ENCODE data around the gene FAM133A.

FAM133A gene

GRCh38 chrX:93673869-93674271 is at the start of gene FAM133A:
Gene FAM133A, plus strand, starts transcription at chrX:93674206. Its CDS starts 35,214 bp downstream, at chrX:93709420.
- Mint-ChIP-seq H3K4me1 (peaks cover 18% of the 10 kb centered on the region), H3K27me3 (peaks cover 8% of the 10 kb centered on the region), H3K27ac (peak within 1 kb of the TSS; percentile 90), H3K9me3 (no peaks in the 10 kb centered on the region), H3K36me3 (no peaks in the 10 kb centered on the region), H3K4me3 (peak within 1 kb of the TSS; percentile 86)
- CTCF ChIA-PET: no interaction called here
- no peak for DNase-seq

- Mint-ChIP-seq H3K9me3 (no peaks in the 10 kb centered on the region), H3K4me3 (no peak overlapping the region), H3K4me1 (no peaks in the 10 kb centered on the region), H3K27ac (no peak overlapping the region), H3K27me3 (no peaks in the 10 kb centered on the region), H3K36me3 (no peaks in the 10 kb centered on the region)
- DNase-seq: no peak
- CTCF ChIA-PET: no interaction called here
These were observed 36.4 kb upstream of the FAM133A start for GRCh38 chrX:93637591-93637990.

- H3K4me1 Mint-ChIP-seq: no peaks in the 10 kb centered on the region
- H3K27ac Mint-ChIP-seq: no peak overlapping the region
- CTCF ChIA-PET: no interaction called here
- no peaks in the 10 kb centered on the region for H3K9me3 Mint-ChIP-seq
- no peaks in the 10 kb centered on the region for H3K36me3 Mint-ChIP-seq
- no peak for DNase-seq
- no peaks in the 10 kb centered on the region for H3K27me3 Mint-ChIP-seq
- H3K4me3 Mint-ChIP-seq: no peak overlapping the region
These were observed 24.6 kb upstream of the FAM133A start for GRCh38 chrX:93649381-93649780.

- CTCF ChIA-PET: no interaction called here
- no peak overlapping the region for H3K27ac Mint-ChIP-seq
- no peaks in the 10 kb centered on the region for H3K27me3 Mint-ChIP-seq
- no peaks in the 10 kb centered on the region for H3K4me1 Mint-ChIP-seq
- no peaks in the 10 kb centered on the region for H3K9me3 Mint-ChIP-seq
- H3K4me3 Mint-ChIP-seq: no peak overlapping the region
- H3K36me3 Mint-ChIP-seq: no peaks in the 10 kb centered on the region
- no peak for DNase-seq
These were observed 13.4 kb upstream of the FAM133A start for GRCh38 chrX:93660575-93660974.

- Mint-ChIP-seq H3K27ac (peak within 1 kb of the TSS; percentile 90), H3K4me3 (peak within 1 kb of the TSS; percentile 86), H3K9me3 (no peaks in the 10 kb centered on the region), H3K27me3 (peaks cover 8% of the 10 kb centered on the region), H3K36me3 (no peaks in the 10 kb centered on the region), H3K4me1 (peaks cover 18% of the 10 kb centered on the region)
- CTCF ChIA-PET: no interaction called here
- peak; percentile 63 for DNase-seq
These were observed 744 bp upstream of the FAM133A start, which contains the start of gene NAP1L3 for GRCh38 chrX:93673056-93673868. Gene NAP1L3, minus strand, starts transcription at chrX:93673578. Its CDS starts 274 bp downstream, at chrX:93673304.

- Mint-ChIP-seq H3K27ac (no peak overlapping the region), H3K9me3 (no peaks in the 10 kb centered on the region), H3K4me1 (no peaks in the 10 kb centered on the region), H3K4me3 (no peak overlapping the region), H3K27me3 (no peaks in the 10 kb centered on the region), H3K36me3 (no peaks in the 10 kb centered on the region)
- CTCF ChIA-PET: no interaction called here
- no peak for DNase-seq
These were observed 22.0 kb downstream of the FAM133A start for GRCh38 chrX:93695981-93696380.

GRCh38 chrX:93703701-93704100 is 29.7 kb downstream of the FAM133A start:
- CTCF ChIA-PET: no interaction called here
- Mint-ChIP-seq H3K4me3 (no peak overlapping the region), H3K27me3 (no peaks in the 10 kb centered on the region), H3K27ac (no peak overlapping the region), H3K9me3 (no peaks in the 10 kb centered on the region), H3K36me3 (no peaks in the 10 kb centered on the region), H3K4me1 (no peaks in the 10 kb centered on the region)
- no peak for DNase-seq

- DNase-seq: no peak
- CTCF ChIA-PET: no interaction called here
- Mint-ChIP-seq H3K4me3 (no peak overlapping the region), H3K36me3 (no peaks in the 10 kb centered on the region), H3K27me3 (no peaks in the 10 kb centered on the region), H3K4me1 (no peaks in the 10 kb centered on the region), H3K27ac (no peak overlapping the region), H3K9me3 (no peaks in the 10 kb centered on the region)
These were observed 37.1 kb downstream of the FAM133A start for GRCh38 chrX:93711076-93711475.

GRCh38 chrX:93741811-93742210 is 67.8 kb downstream of the FAM133A start:
- Mint-ChIP-seq H3K27me3 (no peaks in the 10 kb centered on the region), H3K4me1 (no peaks in the 10 kb centered on the region), H3K9me3 (no peaks in the 10 kb centered on the region), H3K4me3 (no peak overlapping the region), H3K36me3 (no peaks in the 10 kb centered on the region), H3K27ac (no peak overlapping the region)
- no peak for DNase-seq
- CTCF ChIA-PET: no interaction called here

- no peak overlapping the region for H3K4me3 Mint-ChIP-seq
- H3K27me3 Mint-ChIP-seq: no peaks in the 10 kb centered on the region
- DNase-seq: no peak
- no peak overlapping the region for H3K27ac Mint-ChIP-seq
- no peaks in the 10 kb centered on the region for H3K9me3 Mint-ChIP-seq
- CTCF ChIA-PET: no interaction called here
- H3K36me3 Mint-ChIP-seq: no peaks in the 10 kb centered on the region
- H3K4me1 Mint-ChIP-seq: no peaks in the 10 kb centered on the region
These were observed 86.2 kb downstream of the FAM133A start for GRCh38 chrX:93760163-93760562.
